HepG2 (cell line): Measurements from ENCODE around the gene TACC3. TPM values are rescaled to one million over a fixed set of nuclear protein-coding genes. Genes with fewer than 3 reads are reported as not detected.

ENCODE experiments used
- FOXM1 ChIP-seq: sonication (generic); formaldehyde crosslinking; IDR thresholded peaks from 2 replicates; pipeline ENCODE4 v1.5.0; 2020; ENCODE audit warnings: missing genetic modification reagents
- PHF21A ChIP-seq: sonication (generic); formaldehyde crosslinking; IDR thresholded peaks from 2 replicates; pipeline ENCODE4 v1.5.0; 2020; ENCODE audit warnings: mild to moderate bottlenecking, missing genetic modification reagents
- SAFB2 ChIP-seq: sonication (generic); formaldehyde crosslinking; IDR thresholded peaks from 2 replicates; pipeline ENCODE4 v1.5.1; 2020; ENCODE audit warnings: missing genetic modification reagents, low read depth, mild to moderate bottlenecking, borderline replicate concordance
- SMAD3 ChIP-seq: sonication (generic); formaldehyde crosslinking; IDR thresholded peaks from 2 replicates; pipeline ENCODE4 v1.4.0; 2020; ENCODE audit warnings: missing genetic modification reagents
- ZNF564 ChIP-seq: sonication (generic); formaldehyde crosslinking; IDR thresholded peaks from 2 replicates; pipeline ENCODE4 v1.8.1; 2023; ENCODE audit warnings: mild to moderate bottlenecking, missing genetic modification reagents
- ZNF781 ChIP-seq: sonication (generic); formaldehyde crosslinking; IDR thresholded peaks from 2 replicates; pipeline ENCODE4 v1.5.1; 2020; ENCODE audit warnings: borderline replicate concordance, mild to moderate bottlenecking, missing genetic modification reagents; ENCODE audit errors: not compliant biosample characterization
- ZNF792 ChIP-seq: IDR thresholded peaks from 2 replicates; pipeline ENCODE4 v1.6.1; 2016
- polyA plus RNA-seq, 8 experiments: library from polyadenylated mRNA; depleted of rRNA in 3 of 8; stranded (reverse) in 7 of 8; unstranded in 1 of 8; fragments of >200 nt; fragmentation: Illumina TruSeq in 4 of 8; extraction: Trizol in 4 of 8; gene quantifications; 2 replicates each; pipeline versions ENCODE4 v1.2.1 to v1.2.3, GENCODE V29; 2011 to 2016; ENCODE audit warnings: low read depth in 4 of 8, missing spikeins in 1 of 8, mixed read lengths in 1 of 8; ENCODE audit not compliant: insufficient read depth in 1 of 8
- total RNA-seq, 5 experiments: library from RNA; depleted of rRNA; stranded (reverse); fragments of >200 nt; fragmentation: Illumina TruSeq; extraction: Trizol; gene quantifications; 2 replicates each; pipeline ENCODE4 v1.2.3, GENCODE V29; 2016; ENCODE audit warnings: low read depth in 1 of 5
- TF ChIP-seq, protein P1 (sequence below), 2 experiments: fragments of 450-650 bp in 1 of 2; sonication (generic) in 1 of 2; formaldehyde crosslinking in 1 of 2; IDR thresholded peaks; 2 replicates each; pipeline versions ENCODE4 v1.6.1 to v1.8.0; 2016 to 2022; ENCODE audit warnings: antibody characterized with exemption in 1 of 2, mild to moderate bottlenecking in 1 of 2, missing genetic modification reagents in 1 of 2
- TF ChIP-seq, protein P2 (sequence below), 2 experiments: sonication (generic) in 1 of 2; formaldehyde crosslinking in 1 of 2; IDR thresholded peaks; 2 replicates each; pipeline versions ENCODE4 v1.5.1 to v1.6.1; 2011 to 2020; ENCODE audit warnings: borderline replicate concordance in 1 of 2, low read depth in 1 of 2, low read length in 1 of 2, mild to moderate bottlenecking in 1 of 2, missing genetic modification reagents in 1 of 2, moderate library complexity in 1 of 2
- TF ChIP-seq, protein P3 (sequence below), 2 experiments: sonication (generic) in 1 of 2; formaldehyde crosslinking in 1 of 2; IDR thresholded peaks; 2 replicates each; pipeline versions ENCODE4 v1.4.0 to v1.6.1; 2018 to 2020; ENCODE audit warnings: missing genetic modification reagents in 2 of 2, borderline replicate concordance in 1 of 2, low read depth in 1 of 2, mild to moderate bottlenecking in 1 of 2, missing biosample characterization in 1 of 2
- TF ChIP-seq, protein P4 (sequence below): sonication (generic); formaldehyde crosslinking; IDR thresholded peaks from 2 replicates; pipeline ENCODE4 v1.5.0; 2020; ENCODE audit warnings: missing genetic modification reagents

The TACC3 gene
- total and polyA plus RNA-seq, 2 of the 13 experiments (the other 11 are each of a cell fraction or from before 2014, with no cell fraction given), result 20.3 to 21.2 TPM

DNA sequence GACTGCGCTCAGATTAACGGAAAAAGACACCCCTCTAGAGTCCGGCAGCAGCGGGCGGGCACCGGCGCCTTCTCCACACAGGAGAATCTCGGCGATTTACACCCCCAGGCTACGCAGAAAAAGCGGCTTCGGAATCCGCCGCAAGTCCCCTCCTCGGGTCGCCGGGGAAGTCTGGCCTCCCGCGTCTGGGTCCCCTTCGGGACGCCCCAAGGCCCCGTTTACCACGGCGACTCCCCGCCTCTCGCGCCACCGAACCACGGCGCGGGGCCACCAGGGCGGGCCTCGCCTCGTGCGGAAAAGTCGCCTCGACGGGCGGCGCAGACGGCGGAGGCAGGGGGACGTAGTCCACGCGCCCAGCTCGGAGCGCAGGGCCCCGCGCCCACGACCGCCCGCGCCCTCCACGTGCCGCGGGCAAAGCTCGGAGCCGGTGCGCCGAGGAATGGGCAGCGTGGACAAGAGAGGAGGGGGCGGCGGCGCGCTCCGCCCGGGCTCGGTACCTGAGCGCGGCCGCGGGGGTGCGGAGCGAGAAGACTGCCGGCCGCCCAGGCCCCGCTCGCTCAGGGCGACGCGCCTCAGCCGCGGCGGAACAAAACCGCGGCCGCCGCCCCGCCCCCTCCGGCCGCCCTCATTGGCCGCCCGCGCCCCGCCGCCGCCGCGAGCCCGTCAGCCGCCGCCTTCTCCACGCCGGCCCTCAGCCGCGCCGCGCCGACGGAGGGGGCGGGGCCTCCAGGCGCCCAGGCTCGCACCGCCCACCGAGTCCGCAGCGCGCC, 37.4 kb upstream of the TACC3 start, which contains the start of gene FAM53A (continued):
- TF ChIP-seq, protein P1, sequence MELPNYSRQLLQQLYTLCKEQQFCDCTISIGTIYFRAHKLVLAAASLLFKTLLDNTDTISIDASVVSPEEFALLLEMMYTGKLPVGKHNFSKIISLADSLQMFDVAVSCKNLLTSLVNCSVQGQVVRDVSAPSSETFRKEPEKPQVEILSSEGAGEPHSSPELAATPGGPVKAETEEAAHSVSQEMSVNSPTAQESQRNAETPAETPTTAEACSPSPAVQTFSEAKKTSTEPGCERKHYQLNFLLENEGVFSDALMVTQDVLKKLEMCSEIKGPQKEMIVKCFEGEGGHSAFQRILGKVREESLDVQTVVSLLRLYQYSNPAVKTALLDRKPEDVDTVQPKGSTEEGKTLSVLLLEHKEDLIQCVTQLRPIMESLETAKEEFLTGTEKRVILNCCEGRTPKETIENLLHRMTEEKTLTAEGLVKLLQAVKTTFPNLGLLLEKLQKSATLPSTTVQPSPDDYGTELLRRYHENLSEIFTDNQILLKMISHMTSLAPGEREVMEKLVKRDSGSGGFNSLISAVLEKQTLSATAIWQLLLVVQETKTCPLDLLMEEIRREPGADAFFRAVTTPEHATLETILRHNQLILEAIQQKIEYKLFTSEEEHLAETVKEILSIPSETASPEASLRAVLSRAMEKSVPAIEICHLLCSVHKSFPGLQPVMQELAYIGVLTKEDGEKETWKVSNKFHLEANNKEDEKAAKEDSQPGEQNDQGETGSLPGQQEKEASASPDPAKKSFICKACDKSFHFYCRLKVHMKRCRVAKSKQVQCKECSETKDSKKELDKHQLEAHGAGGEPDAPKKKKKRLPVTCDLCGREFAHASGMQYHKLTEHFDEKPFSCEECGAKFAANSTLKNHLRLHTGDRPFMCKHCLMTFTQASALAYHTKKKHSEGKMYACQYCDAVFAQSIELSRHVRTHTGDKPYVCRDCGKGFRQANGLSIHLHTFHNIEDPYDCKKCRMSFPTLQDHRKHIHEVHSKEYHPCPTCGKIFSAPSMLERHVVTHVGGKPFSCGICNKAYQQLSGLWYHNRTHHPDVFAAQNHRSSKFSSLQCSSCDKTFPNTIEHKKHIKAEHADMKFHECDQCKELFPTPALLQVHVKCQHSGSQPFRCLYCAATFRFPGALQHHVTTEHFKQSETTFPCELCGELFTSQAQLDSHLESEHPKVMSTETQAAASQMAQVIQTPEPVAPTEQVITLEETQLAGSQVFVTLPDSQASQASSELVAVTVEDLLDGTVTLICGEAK (IDR thresholded peaks at IDR 0.05), result no peak
- TF ChIP-seq, protein P1 (CRISPR knock-in tag; IDR thresholded peaks at IDR 0.05), result no peak
- TF ChIP-seq ZNF564 (CRISPR knock-in tag) (0 out of 2 replicates have a peak, but pooled peaks have one; percentile 32), ZNF792 (no peak), SMAD3 (CRISPR knock-in tag) (no peak), FOXM1 (CRISPR knock-in tag) (no peak), ZNF781 (CRISPR knock-in tag) (no peak), SAFB2 (CRISPR knock-in tag) (0 out of 2 replicates have a peak, but pooled peaks have one; percentile 54), PHF21A (CRISPR knock-in tag) (0 out of 2 replicates have a peak, but pooled peaks have one; percentile 12)
- TF ChIP-seq, protein P2, sequence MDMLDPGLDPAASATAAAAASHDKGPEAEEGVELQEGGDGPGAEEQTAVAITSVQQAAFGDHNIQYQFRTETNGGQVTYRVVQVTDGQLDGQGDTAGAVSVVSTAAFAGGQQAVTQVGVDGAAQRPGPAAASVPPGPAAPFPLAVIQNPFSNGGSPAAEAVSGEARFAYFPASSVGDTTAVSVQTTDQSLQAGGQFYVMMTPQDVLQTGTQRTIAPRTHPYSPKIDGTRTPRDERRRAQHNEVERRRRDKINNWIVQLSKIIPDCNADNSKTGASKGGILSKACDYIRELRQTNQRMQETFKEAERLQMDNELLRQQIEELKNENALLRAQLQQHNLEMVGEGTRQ (IDR thresholded peaks at IDR 0.05; ENCODE audit: low read depth, low read length), result no peak
- TF ChIP-seq, protein P2 (CRISPR knock-in tag; IDR thresholded peaks at IDR 0.05; ENCODE audit: borderline replicate concordance), result no peak
- TF ChIP-seq, protein P3, sequence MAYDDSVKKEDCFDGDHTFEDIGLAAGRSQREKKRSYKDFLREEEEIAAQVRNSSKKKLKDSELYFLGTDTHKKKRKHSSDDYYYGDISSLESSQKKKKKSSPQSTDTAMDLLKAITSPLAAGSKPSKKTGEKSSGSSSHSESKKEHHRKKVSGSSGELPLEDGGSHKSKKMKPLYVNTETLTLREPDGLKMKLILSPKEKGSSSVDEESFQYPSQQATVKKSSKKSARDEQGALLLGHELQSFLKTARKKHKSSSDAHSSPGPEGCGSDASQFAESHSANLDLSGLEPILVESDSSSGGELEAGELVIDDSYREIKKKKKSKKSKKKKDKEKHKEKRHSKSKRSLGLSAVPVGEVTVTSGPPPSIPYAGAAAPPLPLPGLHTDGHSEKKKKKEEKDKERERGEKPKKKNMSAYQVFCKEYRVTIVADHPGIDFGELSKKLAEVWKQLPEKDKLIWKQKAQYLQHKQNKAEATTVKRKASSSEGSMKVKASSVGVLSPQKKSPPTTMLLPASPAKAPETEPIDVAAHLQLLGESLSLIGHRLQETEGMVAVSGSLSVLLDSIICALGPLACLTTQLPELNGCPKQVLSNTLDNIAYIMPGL (CRISPR knock-in tag; IDR thresholded peaks at IDR 0.05; ENCODE audit: borderline replicate concordance in 1 of 2, low read depth in 1 of 2), result no peak
- TF ChIP-seq, protein P4, sequence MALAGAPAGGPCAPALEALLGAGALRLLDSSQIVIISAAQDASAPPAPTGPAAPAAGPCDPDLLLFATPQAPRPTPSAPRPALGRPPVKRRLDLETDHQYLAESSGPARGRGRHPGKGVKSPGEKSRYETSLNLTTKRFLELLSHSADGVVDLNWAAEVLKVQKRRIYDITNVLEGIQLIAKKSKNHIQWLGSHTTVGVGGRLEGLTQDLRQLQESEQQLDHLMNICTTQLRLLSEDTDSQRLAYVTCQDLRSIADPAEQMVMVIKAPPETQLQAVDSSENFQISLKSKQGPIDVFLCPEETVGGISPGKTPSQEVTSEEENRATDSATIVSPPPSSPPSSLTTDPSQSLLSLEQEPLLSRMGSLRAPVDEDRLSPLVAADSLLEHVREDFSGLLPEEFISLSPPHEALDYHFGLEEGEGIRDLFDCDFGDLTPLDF, result no peak
